Pancreas (tissue), 10 donors: Measurements from ENCODE around the gene ZSWIM1. TPM values are rescaled to one million over a fixed set of nuclear protein-coding genes. Genes with fewer than 3 reads are reported as not detected.

ENCODE experiments used
- ATAC-seq, 4 donors: fragments of 200-7000 bp; cut with Tn5 transposase; one replicate each; pipeline versions ENCODE4 v1.8.0 to v1.9.1; 2020; ENCODE audit warnings: mild to moderate bottlenecking in 4 of 4, moderate library complexity in 4 of 4
- DNase-seq, 6 donors: peaks; one replicate each; pipeline ENCODE4 v3.0.0-alpha.2; 2020
- FAIRE-seq: peaks from 2 replicates; lab custom pipeline; 2012; peaks lifted over from hg19 to GRCh38; lab: Jason Lieb, UNC
- H3K27ac ChIP-seq, 4 donors: fragments of 200-600 bp; sonication (generic); 1 replicate in 3 of 4; 2 replicates in 1 of 4; pipeline versions ENCODE4 v1.5.0 to v1.8.0; 2020
- H3K27me3 ChIP-seq, 4 donors: fragments of 200-600 bp; one replicate each; pipeline ENCODE4 v1.8.0; 2021
- H3K36me3 ChIP-seq, 3 donors: fragments of 200-600 bp; sonication (generic) in 1 of 3; one replicate each; pipeline versions ENCODE4 v1.5.0 to v1.8.0; 2020 to 2021
- H3K4me1 ChIP-seq, 3 donors: fragments of 200-600 bp; one replicate each; pipeline ENCODE4 v1.8.0; 2021
- H3K4me3 ChIP-seq, 4 donors: fragments of 200-600 bp; sonication (generic) in 2 of 4; one replicate each; pipeline versions ENCODE4 v1.5.0 to v1.8.0; 2020 to 2021
- H3K9me3 ChIP-seq, 4 donors: fragments of 200-600 bp; one replicate each; pipeline ENCODE4 v1.8.0; 2021
- WGBS, 2 donors: extraction: QIAGEN DNeasy Blood & Tissue Kit; methylation state at CpG; one replicate each; pipeline ENCODE4 v1.1.7; 2013; 5-methylcytosine and 5-hydroxymethylcytosine counted together
- intact Hi-C, 3 donors: fragments of 100-400 bp; cut with DNase I; formaldehyde crosslinking; loops; one replicate each; pipeline versions ENCODE4 v1.11.1 to v1.14.2; 2022
- polyA plus RNA-seq, 2 donors: library from polyadenylated mRNA; stranded (reverse); fragments of 200-250 nt; gene quantifications; one replicate each; pipeline ENCODE4 v1.2.3, GENCODE V29; 2013
- total RNA-seq, 6 donors: library from RNA; stranded (reverse); fragmentation: NEBNext Ultra II Directional in 4 of 6; extraction: Animal tissue kit (Norgen Biotek cat#: 25700) in 4 of 6; gene quantifications; one replicate each; pipeline versions ENCODE4 v1.2.1 to v1.2.4, GENCODE V29; 2021 to 2023
- TF ChIP-seq, protein P1 (sequence below), 4 donors: fragments of 200-600 bp; sonication (generic) in 3 of 4; IDR thresholded peaks; one replicate each; pipeline versions ENCODE4 v1.5.0 to v1.8.0; 2021; ENCODE audit warnings: antibody characterized with exemption in 4 of 4
- donor health status: healthy with polysubstance abuse.
- donor health status: DM: no; HTN: no; CAD: no; lungs with moderate emphysema.
- donor health status: DM: no; HTN: no; CAD: no.
- donor health status: control.
- donor health status: control.
- donor health status: Bipolar disorder and iron deficiency.
- donor health status: DM: yes; HTN: yes; CAD: no.
- donor health status: DM: no; HTN: no; CAD: no.
- donor health status: DM: no; HTN: no; CAD: no.
- donor health status: DM: yes; HTN: yes; CAD: no.

Gene ZSWIM1
- total and polyA plus RNA-seq, 8 donors = 2.4 to 6.0 (median 3.3) TPM

DNA sequence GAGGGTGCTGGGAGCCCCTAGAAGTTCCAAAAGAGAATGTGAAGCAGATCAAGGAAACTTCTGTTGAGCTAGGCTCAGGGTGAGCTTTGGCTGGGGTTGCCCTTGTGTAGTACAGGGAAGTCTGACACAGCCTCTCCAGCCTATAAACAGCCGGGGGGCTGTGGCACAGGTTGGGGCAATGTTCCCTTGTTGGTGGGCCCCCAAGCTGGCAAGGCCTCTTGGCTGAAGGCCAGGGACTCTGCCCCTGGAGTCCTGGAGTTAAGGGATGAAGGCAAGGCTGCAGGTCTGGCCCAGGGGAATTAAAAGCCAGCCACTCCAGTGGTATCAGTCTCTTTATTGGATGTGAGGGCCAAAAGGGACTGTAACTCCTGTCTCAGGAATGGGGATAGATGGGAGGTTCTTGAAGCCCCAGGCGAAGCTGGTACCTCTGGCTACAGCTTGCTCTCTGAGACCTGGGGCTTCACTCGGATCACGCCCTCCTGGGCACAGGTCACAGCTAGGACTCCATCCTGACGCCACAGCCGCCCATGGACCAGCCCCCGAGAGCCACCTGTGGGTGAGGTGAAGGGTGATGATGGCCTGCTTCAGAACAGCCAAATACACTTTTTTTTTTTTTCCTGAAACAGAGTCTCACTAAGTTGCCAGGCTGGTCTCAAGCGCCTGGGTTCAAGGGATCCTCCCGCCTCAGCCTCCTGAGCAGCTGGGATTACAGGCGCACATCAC, 39.5 kb upstream of the ZSWIM1 start:
- 95 to 97% methylated on average over 10 of the region's 10 CpGs for WGBS, 2 donors
- no peak for DNase-seq
- Histone ChIP-seq H3K27me3 (no peaks in the 10 kb centered on the region), H3K36me3 (peaks cover 0 to 42% (median 8%) of the 10 kb centered on the region in 3 donors), H3K4me3 (no peak overlapping the region), H3K9me3 (no peaks in the 10 kb centered on the region), H3K4me1 (no peaks in the 10 kb centered on the region), H3K27ac (no peak overlapping the region)
- peak in 1 of 4 donors; percentile 6 for ATAC-seq
- intact Hi-C loops = no loop called here
- FAIRE-seq = no peak
- TF ChIP-seq, protein P1, sequence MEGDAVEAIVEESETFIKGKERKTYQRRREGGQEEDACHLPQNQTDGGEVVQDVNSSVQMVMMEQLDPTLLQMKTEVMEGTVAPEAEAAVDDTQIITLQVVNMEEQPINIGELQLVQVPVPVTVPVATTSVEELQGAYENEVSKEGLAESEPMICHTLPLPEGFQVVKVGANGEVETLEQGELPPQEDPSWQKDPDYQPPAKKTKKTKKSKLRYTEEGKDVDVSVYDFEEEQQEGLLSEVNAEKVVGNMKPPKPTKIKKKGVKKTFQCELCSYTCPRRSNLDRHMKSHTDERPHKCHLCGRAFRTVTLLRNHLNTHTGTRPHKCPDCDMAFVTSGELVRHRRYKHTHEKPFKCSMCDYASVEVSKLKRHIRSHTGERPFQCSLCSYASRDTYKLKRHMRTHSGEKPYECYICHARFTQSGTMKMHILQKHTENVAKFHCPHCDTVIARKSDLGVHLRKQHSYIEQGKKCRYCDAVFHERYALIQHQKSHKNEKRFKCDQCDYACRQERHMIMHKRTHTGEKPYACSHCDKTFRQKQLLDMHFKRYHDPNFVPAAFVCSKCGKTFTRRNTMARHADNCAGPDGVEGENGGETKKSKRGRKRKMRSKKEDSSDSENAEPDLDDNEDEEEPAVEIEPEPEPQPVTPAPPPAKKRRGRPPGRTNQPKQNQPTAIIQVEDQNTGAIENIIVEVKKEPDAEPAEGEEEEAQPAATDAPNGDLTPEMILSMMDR (IDR thresholded peaks at IDR 0.05) = no peak

DNA sequence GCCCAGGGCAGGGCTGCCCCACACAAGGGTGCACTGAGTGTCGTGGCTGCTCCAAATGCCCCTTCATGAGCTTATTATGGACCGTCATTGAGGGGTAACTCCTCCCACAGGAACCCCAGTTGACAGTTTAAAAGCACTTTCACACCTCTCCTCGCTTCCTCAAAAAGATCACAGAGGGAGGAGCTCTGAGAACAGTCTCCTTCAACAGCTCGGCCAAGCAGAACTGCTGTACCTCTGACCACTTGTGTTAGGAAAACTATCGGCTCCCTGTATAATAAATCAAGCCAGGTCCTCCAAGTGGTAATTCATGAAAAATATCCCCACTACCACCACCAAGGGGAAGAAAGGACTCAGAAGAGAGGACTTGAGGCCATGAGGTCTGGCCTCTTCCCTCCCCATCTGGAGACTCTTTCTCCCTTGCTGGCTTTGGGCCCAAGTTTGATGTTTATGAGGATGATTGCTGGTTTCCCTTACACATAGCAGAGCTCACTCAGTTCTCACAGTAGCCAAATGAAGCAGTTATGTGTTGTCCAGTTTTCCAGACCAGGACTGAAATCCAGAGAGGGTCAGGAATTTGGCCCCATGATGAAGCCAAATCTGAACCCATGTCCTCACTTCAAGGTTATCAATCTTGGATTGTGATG, 38.7 kb upstream of the ZSWIM1 start:
- DNase-seq (no peak), FAIRE-seq (no peak)

DNA sequence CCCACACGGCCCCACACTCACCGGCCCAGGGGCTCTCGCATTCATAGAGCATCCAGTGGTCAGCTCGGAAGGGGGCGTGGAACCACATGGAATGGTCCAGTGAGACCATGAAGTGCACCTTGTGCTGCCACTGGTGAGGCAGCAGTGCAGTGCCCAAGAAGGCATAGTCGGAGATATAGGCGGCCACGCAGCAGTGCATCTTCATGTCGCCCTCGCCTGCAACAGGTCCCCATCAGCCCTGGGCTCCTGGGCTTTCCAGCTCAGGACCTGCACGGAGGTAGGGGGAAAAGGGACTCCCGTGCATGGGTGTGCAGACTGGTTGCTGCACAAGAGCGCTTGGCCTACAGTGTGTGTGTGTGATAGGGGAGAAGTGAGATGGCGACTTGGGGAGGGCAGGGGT, 37.5 kb upstream of the ZSWIM1 start:
- WGBS, 2 donors = 89 to 90% methylated on average over 14 of the region's 14 CpGs
- no peak for FAIRE-seq
- H3K36me3 ChIP-seq = peaks cover 0 to 50% (median 11%) of the 10 kb centered on the region in 3 donors

More for the DNA sequence above, 38.7 kb upstream of the ZSWIM1 start:
- 80 to 82% methylated on average over 5 of the region's 5 CpGs for WGBS, 2 donors
- peak in 2 of 4 donors; percentile 7 to 33 for ATAC-seq
- Histone ChIP-seq H3K27me3 (no peaks in the 10 kb centered on the region), H3K36me3 (peaks cover 0 to 49% (median 8%) of the 10 kb centered on the region in 3 donors), H3K4me3 (no peak overlapping the region), H3K27ac (no peak overlapping the region), H3K9me3 (no peaks in the 10 kb centered on the region), H3K4me1 (no peaks in the 10 kb centered on the region)
- TF ChIP-seq, protein P1 (IDR thresholded peaks at IDR 0.05) = no peak
- intact Hi-C loops = no loop called here

DNA sequence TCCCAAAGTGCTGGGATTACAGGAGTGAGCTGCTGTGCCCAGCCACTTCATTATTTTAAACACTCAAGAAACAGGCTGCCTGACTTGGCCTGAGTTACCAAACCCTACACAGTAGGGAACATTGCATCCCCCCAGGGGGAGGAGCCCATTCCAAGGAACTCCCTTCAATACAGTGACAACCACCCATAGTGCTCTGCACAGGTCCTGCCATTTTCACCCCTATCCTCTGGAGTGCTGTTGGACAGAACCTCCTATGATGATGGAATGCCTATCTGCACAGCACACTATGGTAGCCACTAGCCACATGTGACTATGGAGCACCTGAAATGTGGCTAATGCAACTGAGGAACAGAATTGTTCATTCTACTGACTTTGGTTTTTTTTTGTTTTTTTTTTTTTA, 35.6 kb upstream of the ZSWIM1 start:
- Histone ChIP-seq H3K36me3 (peaks cover 0 to 50% (median 11%) of the 10 kb centered on the region in 3 donors), H3K27me3 (no peaks in the 10 kb centered on the region), H3K4me1 (no peaks in the 10 kb centered on the region), H3K27ac (no peak overlapping the region), H3K4me3 (no peak overlapping the region), H3K9me3 (no peaks in the 10 kb centered on the region)
- no peak for FAIRE-seq
- DNase-seq = no peak
- intact Hi-C loops = no loop called here
- no peak for ATAC-seq
- TF ChIP-seq, protein P1 (IDR thresholded peaks at IDR 0.05) = no peak

More for the DNA sequence above, 37.5 kb upstream of the ZSWIM1 start:
- Histone ChIP-seq H3K4me3 (no peak overlapping the region), H3K27me3 (no peaks in the 10 kb centered on the region), H3K27ac (no peak overlapping the region), H3K4me1 (no peaks in the 10 kb centered on the region), H3K9me3 (no peaks in the 10 kb centered on the region)
- ATAC-seq = no peak
- TF ChIP-seq, protein P1 (IDR thresholded peaks at IDR 0.05) = no peak
- DNase-seq = no peak
- intact Hi-C loops = no loop called here

DNA sequence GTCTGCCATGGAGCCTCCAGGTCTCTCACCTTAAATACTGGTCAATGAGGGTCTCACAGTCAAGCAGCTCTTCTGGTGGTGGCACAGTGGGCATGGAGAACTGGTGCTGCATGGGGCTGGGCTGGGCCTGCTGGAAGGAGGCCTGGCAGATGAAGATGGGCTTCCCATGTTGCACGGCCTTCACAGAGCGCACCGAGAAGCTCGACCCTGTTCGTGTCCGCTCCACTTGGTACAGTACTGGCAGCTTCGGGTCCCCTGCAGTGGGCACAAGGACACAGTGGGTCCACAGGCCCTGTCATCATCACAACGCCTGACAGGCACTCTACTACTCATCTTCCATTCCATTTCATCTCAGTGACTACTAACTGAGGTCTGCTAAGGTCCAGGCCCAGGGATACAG, 32.6 kb upstream of the ZSWIM1 start:
- DNase-seq (no peak), FAIRE-seq (no peak), ATAC-seq (no peak)
- no peaks in the 10 kb centered on the region for H3K9me3 ChIP-seq
- peaks cover 0 to 29% (median 10%) of the 10 kb centered on the region in 3 donors for H3K36me3 ChIP-seq
- H3K4me3 ChIP-seq = no peak overlapping the region
- H3K4me1 ChIP-seq = no peaks in the 10 kb centered on the region
- intact Hi-C loops = no loop called here
- no peak overlapping the region for H3K27ac ChIP-seq
- WGBS, 2 donors = 92 to 96% methylated on average over 8 of the region's 8 CpGs
- no peaks in the 10 kb centered on the region for H3K27me3 ChIP-seq
- TF ChIP-seq, protein P1 (IDR thresholded peaks at IDR 0.05) = no peak
